Heart left ventricle (tissue), 13 donors: Measurements from ENCODE around the gene CDH6.

Source experiments
- POLR2A ChIP-seq, 2 donors: fragments of 450-650 bp; IDR thresholded peaks; one replicate each; pipeline ENCODE4 v1.6.1; 2017; ENCODE audit warnings: antibody characterized with exemption in 2 of 2, mild to moderate bottlenecking in 2 of 2, moderate library complexity in 2 of 2
- TF ChIP-seq, protein P1 (sequence below), 12 donors: fragments of 200-600 bp; sonication (generic) in 4 of 12; IDR thresholded peaks; one replicate each; pipeline versions ENCODE4 v1.5.0 to v1.8.0; 2018 to 2022; ENCODE audit warnings: antibody characterized with exemption in 12 of 12, mild to moderate bottlenecking in 5 of 12
- donor health status: ischemic (EF 13 %, LVEDD 7.1; RV severe dilation, severe dysfunction).
- donor health status: DM: no; HTN: yes; CAD: no.
- donor health status: DM: no; HTN: no; CAD: no.
- donor health status: ischemic (EF 25% LVEDD 6.9; RV normal size, moderate dysfunction).
- donor health status: ischemic (EF 25% LVEDD 5.7; RV mildly dilated, moderate dysfunction).
- donor health status: ischemic (EF 35%, LVEDD 5.7; RV mildly dilated, moderate dysfunction).
- donor health status: nonischemic (EF 11% LVEDD 7.7; RV severe dilation, severe dysfunction).
- donor health status: DM: yes; HTN: yes; CAD: no.
- donor health status: PGD.
- donor health status: ischemic (EF 29% LVEDD 5.4; RV normal size, mild dysfunction).
- donor health status: nonischemic (EF 23%, LVEDD 6.1; RV moderate dilation, normal function).

DNA sequence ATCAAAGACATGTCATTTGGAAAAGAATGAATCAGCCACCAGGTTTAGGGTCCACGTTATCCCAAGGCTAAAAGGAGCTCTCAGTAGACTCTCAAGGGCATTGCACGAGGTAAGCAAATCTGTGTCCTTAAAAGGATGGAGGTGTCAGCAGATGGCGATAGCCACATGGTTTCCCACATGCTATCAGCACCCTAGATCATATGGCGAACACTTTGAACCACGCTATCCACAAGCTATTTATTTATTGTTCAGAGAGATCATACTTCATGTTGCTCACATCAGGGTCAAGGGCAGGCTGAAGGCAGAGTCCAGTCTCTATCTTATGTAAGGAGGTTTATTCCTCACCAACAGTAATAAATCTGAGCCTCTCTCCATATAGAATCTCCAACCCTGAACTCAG, 43.7 kb downstream of the CDH6 start:
- TF ChIP-seq, protein P1, sequence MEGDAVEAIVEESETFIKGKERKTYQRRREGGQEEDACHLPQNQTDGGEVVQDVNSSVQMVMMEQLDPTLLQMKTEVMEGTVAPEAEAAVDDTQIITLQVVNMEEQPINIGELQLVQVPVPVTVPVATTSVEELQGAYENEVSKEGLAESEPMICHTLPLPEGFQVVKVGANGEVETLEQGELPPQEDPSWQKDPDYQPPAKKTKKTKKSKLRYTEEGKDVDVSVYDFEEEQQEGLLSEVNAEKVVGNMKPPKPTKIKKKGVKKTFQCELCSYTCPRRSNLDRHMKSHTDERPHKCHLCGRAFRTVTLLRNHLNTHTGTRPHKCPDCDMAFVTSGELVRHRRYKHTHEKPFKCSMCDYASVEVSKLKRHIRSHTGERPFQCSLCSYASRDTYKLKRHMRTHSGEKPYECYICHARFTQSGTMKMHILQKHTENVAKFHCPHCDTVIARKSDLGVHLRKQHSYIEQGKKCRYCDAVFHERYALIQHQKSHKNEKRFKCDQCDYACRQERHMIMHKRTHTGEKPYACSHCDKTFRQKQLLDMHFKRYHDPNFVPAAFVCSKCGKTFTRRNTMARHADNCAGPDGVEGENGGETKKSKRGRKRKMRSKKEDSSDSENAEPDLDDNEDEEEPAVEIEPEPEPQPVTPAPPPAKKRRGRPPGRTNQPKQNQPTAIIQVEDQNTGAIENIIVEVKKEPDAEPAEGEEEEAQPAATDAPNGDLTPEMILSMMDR (IDR thresholded peaks at IDR 0.05): no peak
- TF ChIP-seq POLR2A (IDR thresholded peaks at IDR 0.05): no peak
